NOMO-1 (cell line): Measurements from ENCODE around the gene PNPLA1.
"Not testable (repeated sequence)": the region's sequence is repeated elsewhere in the genome, so short reads cannot be mapped to it uniquely, and the experiment has no call there.

Source experiments
- DNase-seq, 2 experiments: peaks; one replicate each; lab custom pipeline; 2025; ENCODE audit not compliant: unreplicated experiment in 2 of 2; lab: John Stamatoyannopoulos, UW

The PNPLA1 gene

DNA sequence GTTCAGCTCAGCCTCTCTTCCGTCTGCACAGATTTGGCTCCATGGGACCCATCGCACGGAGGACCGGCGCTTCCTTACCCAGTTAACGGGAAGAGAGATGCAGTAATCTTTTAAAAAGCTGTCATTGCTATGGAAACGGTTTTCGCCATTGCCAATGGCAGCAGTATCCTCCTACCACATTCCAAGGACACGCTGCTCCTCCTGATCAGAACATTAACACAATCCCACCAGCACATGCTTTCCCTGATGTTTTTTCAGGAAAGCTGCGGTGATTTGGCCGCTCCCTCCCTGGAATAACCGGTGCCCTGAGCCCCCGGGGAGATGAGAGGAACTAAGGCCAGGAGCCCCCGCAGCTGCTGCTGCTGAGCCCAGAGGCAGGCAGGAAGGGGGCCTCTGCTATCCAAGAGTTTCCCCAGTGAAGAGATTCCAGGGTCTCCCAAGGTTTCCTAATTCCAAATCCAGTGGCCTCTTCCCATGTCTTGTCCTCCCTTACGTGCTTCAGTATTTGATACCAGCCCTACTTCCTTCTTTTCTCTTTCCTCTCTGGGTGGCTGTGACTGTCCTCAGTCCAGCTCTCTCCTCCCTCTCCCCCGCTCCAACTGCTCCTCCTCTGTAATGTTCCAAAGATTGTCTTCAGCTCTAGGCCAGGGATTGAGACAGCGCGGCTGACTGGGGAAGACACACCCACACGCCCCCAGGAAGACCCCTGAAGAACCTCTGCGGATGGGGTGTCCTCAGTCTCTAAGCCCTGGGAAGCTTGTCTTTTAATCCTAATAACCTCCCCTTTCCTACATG is 64.3 kb downstream of the PNPLA1 start:
- no peak for DNase-seq

DNA sequence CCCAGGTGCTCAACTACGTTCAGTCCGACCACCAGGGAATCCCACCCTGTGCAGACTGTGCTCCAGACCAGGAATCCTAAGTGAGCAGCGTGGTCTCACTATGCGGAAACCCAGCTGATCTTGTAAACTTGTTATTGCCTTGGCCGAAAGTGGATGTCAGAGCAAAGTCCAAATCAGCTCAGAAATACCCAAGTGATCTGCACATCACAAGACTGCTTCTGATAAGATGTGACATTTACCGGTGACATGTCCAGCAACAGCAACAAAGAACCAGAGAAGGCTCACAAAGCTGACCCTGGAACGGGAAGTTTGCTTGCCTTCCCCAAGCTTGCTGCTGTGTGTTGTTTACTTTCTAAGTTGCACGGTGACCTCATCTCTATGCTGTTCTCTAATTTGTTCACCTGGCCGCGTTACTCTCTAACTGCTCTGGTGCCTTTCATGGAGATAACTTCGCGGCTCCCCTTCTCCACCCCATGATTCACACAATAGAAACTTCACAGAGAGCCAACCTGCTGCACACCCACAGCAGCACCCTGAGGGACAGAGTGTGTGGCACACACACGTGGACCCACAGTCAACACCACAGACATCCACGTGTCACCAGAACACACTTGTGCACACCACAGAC is 65.1 kb downstream of the PNPLA1 start:
- peak in 1 of 2 experiments; percentile 16 for DNase-seq

DNA sequence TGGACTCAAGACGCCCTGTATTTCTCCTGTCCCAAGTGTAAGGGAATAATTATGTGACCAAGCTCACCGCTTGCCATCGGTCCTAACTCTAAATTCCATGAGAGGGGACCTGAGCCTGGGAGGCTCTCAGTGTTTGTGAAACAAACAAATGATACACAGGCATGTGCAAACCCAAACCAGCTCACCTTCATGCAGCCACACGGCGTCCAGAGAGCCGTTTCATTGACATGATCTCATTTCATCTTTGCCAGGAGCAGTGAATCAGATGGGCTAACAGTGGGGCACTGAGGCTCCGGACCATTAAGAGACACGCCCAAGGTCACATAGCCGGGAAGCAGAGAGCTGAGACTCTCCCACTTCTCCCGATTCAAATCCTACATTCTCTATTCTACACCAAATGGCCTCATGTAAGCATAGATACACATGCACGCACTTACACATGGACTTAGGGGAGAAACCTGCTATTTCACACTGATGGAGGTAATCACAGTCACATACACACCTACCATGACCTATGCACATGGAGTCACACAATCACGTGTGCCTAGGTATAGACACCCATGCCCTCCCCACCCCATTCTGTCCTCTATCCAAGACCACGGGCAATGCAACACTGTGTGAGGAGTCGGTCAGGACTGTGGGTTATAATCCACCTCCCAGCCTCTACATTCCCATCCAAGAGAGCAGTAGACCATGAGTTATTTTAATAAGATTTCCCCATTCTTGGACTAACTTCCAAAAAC is 65.8 kb downstream of the PNPLA1 start:
- DNase-seq: no peak

DNA sequence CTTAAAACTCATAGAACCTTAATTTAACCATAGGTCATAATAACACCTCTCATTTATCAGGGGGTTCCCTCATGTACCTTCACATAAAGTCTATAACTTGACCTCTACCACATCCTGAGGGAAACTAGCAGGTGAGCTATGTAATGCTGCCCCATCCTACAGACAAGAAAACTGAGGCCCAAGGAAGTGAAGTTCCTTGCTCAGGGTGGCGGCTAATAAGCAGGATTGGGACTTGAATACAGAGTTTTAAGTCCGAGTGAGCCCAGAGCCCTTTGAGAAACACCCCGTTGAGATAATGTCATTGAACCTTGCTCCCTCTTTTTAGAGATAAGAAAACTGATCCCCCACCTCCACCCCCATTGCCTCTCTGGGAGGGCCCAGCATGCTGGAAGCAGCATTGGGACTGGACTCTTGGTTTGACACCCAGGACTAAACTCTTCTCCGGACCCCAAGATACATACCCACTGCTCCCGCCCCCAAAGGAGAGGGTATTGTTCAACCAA is 66.4 kb downstream of the PNPLA1 start:
- DNase-seq: no peak

DNA sequence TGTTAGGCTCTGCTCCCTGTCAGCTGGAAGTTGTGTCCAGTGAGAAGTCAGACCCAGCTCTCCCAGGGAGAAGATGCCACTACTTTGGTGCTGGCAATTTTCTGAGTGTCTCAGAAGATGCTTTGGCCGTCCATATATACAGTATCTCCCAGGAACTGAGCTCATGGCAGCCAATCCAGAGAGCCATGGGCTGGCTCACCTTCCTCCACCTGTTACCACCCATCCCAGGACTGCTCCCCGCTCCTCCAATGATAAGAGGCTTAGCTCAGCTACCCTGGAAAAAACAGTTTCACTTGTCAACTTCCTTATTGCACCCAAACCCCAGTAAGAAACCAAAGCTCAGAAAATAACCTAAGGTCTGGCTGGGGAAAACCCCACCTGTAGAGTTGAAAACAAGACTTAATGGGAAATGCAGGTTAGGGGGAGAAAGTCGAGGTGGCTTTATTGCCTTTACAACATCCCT is 67.0 kb downstream of the PNPLA1 start, which contains the start of gene BNIP5:
Gene BNIP5, minus strand, starts transcription at position 110 of the 463 bp plus-strand sequence. CDS start 6,198 bp downstream, outside the sequence.
- no peak for DNase-seq

DNA sequence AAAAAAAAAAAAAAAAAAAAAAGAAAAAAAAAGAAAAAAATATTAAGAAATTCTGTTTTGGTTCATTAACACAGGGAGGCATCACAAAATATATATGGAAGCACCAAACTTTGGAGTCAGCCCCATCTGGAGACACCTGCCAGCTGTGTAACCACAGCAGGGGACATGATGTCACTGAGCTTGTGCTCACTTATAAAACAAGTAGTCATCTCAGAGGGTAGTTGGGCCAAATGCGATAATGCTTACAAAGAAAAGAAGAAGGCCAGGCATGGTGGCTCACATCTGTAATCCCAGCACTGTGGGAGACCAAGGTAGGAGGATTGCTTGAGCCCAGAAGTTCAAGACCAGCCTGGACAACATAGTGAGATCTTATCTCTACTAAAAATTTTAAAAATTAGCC is 68.0 kb downstream of the PNPLA1 start:
- no peak for DNase-seq

DNA sequence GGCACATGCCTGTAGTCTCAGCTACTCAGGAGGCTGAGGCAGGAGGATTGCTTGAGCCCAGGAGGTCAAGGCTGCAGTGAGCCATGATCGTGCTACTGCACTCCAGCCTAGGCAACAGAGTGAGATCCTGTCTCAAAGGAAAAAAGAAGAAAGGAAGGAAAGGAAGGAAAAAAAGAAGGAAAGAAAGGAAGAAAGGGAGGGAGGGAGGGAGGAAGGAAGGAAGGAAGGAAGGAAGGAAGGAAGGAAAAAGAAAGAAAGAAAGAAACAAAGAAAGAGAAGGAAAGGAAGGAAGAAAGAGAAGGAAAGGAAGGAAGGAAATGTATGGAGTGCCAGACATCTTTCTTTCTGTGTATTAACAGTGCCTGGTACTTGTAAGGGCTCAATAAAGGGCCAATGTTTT is 68.4 kb downstream of the PNPLA1 start:
- DNase-seq: not testable (repeated sequence)

DNA sequence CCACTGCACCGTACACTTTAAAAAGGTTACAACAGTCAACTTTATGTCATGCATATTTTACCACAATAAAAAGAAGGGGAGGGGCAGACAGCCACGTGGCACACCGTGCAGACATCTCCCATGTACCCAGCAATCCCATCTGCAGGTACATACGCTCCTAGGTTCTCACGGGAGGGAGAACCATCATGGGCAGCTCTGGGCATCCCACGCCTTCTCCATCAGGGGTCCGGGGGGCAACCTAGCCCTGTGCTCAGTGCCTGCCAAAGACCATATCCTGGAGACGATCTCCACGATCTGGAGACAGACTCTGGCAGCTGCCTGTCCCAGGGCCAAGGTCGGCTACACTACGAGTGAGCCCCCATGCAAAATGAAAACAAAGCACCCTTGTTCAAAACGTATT is 69.3 kb downstream of the PNPLA1 start:
- DNase-seq: no peak

DNA sequence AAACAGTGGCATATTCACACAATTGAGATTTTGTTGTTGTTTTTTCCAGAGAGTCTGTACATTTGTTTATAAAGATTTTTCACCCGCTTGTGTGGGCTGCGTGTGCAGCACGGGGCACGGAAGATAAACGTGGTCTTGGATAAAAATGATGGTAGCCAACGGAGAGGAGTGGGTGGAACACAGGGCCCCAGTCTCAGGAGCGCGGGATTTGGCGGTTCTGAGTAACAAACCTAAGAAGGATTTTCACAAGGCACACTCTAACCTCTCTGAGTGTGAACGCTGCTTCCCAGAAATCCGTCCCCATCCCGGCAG is 70.4 kb downstream of the PNPLA1 start:
- DNase-seq: no peak

DNA sequence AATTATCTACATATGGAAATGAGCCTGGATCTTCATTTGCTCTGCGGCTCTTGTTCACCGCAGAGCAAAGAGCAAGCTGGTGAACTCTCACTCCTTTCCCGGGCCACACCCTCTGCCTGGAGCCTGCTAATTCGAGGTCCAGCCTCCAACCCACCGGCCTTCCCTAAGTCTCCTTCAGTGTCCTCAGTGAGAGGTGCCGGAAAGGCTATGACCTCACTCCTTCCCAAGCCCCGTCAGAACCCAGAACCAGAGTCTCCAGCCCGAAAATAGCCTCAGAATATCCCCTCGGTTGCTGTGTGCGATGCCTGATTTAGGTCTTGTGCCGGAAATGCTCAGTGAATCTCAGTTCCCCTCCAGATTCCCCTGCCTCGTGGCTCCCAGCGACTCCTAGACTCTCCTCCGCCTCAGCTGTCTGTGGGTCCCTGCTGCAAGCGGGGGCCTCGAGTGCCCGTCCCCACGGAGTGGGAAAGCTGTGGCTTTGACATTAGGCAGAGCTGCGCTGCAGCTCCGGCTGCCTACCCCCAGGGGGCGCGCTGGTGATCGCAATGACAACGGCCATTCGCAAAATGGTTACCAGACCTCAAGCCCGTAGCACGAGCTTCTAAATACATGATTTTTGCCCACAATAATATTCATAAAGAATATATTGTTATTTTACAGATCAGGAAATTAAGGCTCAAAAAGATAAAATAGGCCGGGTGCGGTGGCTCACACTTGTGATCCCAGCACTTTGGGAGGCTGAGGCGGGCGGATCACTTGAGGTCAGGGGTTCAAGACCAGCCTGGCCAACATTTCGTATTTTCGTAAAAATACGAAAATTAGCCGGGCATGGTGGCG is 71.0 kb downstream of the PNPLA1 start:
- DNase-seq: peak; percentile 49 to 60

DNA sequence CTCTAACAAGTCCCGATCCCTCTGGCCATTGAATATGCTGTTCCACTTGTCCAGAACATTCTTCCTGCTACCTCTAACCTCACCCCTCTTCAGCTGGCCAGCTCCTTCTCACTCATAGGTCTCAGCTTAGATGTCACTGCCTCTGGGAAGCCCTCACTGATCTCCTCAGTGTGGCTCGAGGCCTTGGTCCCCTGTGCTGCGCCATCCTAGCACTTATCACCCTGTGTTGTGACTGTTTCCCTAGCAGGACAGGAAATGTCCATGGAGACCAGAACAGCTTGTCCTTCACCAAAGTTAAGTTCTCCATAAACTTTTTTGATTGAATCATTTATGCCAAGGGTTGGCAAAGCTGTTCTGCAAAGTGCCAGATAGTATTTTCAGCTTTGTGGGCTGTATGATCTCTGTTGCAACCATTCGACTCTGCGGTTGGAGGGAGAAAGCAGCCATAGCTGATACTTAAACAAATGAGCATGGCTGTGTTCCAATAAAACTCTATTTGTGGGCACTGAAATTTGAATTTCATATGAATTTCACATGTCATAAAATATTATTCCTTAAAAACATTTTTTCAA is 73.3 kb downstream of the PNPLA1 start:
- DNase-seq: peak in 1 of 2 experiments; percentile 30

DNA sequence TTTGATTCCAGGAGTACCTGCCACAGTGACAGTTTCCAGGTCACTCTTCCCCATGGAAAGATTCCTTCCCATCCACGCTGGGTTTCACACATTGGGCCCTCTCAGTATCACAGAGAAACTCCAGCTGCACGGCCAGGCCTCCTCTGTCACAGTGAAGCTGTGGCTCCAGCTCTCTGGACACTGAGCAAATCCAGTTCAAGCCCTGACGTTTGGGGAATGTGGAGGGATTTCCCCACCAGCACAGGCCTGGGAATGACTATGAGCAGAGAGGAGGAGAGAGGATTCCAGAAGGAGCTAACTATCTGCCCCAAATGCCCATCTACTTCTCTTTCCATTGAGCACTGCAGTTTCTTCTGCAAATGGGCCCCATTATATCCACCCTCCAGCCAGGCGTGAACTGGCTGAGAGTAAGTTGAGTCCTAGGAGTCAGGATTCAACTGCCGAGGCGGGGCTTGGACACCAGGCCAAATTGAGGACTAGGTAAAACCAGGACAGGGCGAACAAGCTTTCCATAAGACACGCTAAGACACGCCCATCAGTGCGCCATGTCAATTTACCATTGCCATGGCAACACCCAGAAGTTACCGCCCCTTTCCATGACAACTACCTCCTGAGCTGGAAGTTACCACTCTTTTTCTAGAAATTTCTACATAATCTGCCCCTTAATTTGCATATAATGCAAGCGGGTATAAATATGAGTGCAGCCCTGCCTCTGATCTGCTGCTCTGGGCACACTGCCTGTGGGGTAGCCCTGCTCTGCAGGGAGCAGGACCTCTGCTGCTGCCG is 76.0 kb downstream of the PNPLA1 start:
- no peak for DNase-seq

DNA sequence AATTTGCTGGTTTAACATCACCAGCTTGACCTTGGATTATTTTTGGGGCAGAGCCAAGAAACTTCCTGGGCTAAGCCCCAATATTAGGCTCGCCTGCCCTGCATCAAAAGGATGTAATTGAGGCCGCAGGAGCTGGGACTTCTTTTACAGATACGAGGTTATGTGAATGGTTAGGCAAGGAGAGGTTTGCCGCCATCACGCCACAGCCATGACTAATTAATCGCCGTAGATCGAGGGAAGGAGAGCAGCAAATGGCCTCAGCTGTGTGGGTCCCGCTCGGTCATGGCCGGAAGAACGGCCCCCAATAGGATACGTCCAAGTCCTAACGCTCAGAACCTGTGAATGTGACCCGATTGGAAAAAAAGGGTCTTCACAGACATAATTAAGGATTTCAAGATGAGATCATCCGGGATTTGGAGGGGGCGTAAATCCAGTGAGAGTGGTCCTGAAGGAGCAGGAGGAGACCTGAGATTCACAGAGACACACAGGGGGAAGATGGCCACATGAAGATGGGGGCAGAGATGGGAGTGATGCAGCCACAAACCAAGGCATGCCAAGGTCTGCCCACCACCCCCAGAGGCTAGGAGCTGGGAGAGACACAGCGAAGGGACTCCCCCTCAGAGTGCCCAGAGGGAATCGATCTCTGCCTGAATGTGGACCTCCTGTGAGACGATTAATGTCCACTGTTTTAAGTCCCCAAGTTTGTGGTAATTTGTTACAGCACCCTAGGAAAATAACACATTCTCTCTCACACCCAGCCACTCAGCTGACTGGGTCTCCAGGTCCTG is 76.8 kb downstream of the PNPLA1 start:
- no peak for DNase-seq

DNA sequence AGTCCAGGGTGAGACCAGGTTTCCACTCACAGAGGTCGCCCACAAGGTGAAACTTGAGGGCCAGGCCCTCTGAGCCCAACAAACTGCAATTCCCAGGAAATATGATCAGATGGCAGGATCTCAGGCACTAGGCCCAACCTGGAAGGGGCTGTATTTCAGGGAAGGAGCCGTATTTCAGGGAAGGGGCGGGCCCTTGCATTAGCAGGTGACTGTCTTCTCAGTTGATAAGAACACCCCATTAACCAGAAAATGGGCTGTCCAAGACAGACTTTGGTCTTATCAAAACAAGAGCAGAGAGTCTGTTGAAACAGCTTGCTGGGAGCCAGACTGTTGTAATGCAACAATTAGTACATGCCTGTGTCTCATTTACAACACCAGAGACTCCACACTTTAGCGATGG is 77.8 kb downstream of the PNPLA1 start:
- DNase-seq: no peak

DNA sequence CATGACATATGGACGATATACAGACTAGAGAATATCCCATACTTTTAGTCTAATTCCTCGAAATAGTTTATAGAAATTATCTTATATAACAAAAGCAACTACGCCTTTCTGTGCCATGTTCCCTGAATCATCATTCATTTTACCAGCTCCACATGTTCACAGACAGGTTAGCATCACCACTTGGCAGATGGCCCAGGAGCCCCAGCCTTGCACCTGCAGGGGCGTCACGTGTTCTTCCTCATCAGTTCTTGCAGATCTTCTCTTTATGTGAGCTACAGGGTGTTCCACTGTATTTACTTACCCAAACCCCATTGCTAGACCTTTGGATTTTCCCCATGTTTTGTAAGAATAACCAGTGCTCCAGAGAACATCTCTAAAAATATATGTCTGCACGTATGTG is 79.4 kb downstream of the PNPLA1 start:
- no peak for DNase-seq

DNA sequence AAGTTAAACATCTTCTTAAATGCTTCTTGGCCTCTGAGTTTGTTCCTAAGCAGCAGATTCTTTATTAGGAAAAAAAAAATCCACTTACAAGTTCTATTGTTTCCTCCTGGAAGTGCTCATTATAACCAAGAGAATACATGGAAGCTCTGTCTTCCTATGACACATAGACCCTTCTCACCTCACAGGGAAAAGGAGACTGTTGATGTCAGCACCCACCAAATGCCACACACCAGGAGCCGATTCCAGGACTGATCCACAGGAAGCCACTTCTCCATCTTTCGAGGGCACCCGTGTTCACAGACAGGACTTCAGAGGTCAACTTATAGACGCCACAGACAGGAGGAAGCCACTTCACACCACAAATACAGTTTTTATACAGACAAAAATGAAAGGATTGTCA is 80.2 kb downstream of the PNPLA1 start:
- DNase-seq: no peak

DNA sequence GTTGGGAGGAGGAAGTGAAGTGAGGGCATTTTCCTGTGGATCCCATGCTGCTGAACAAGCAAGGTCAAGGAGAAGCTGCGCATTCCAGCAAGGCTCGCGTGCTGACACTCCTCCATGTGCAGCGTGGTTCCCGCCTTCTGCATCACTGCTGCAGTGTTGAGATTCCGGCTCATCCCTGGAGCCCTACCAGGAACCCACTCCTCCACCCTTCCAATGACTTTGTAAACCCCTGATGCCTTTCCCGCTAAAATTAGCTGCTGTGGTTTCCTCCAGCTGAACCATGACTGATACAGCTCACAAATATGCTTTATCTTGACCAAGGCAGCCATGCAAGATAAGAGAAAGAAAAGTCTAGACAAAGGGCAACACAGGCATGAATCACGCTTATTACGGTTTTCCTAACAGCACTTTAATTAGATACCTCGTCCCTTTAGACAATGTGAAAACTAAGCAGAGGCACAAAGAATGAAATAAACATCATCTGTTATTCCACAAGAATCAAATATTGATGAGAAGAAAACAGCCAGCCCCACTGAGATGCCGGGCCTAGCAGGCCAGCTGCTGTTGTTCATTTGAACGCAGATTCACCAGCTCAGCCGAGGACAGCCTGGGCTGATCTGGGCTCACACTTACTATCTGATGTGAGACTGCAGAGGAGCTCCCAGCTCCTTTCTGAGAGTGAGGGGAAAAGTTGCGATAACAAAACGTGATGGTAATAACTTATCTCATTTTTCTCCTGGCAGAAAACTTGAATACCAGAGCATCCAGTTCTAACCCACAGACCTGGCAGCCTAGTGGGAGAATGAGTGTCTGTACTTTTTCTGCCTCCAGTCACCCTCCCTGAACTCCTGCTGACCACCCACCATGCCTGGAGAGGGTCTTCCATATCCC is 81.1 kb downstream of the PNPLA1 start:
- DNase-seq: no peak
